Glutamatergic neuron (in vitro differentiated cells): ENCODE data around the gene HOXA10. TPM values are rescaled to one million over a fixed set of nuclear protein-coding genes. Genes with fewer than 3 reads are reported as not detected.

ENCODE experiments used
- DNase-seq: peaks from one replicate; pipeline ENCODE4 v3.0.0; 2022
- H3K27ac Mint-ChIP-seq: one replicate; pipeline ENCODE4 v1.8.0; 2020; ENCODE audit warnings: mild to moderate bottlenecking, mixed read lengths, inconsistent platforms; ENCODE audit not compliant: unreplicated experiment
- H3K27me3 Mint-ChIP-seq: one replicate; pipeline ENCODE4 v1.8.0; 2020; ENCODE audit warnings: mild to moderate bottlenecking, moderate library complexity, mixed read lengths, inconsistent platforms; ENCODE audit not compliant: unreplicated experiment
- H3K36me3 Mint-ChIP-seq: one replicate; pipeline ENCODE4 v1.8.0; 2020; ENCODE audit warnings: mild to moderate bottlenecking, mixed read lengths, inconsistent platforms; ENCODE audit not compliant: unreplicated experiment
- H3K4me1 Mint-ChIP-seq: one replicate; pipeline ENCODE4 v1.8.0; 2020; ENCODE audit warnings: mild to moderate bottlenecking, low read depth, mixed read lengths, inconsistent platforms; ENCODE audit not compliant: unreplicated experiment
- H3K4me3 Mint-ChIP-seq: one replicate; pipeline ENCODE4 v1.8.0; 2020; ENCODE audit warnings: mild to moderate bottlenecking, mixed read lengths, inconsistent platforms; ENCODE audit not compliant: unreplicated experiment
- H3K9me3 Mint-ChIP-seq: one replicate; pipeline ENCODE4 v1.8.0; 2020; ENCODE audit warnings: mild to moderate bottlenecking, moderate library complexity, mixed read lengths, inconsistent platforms; ENCODE audit not compliant: unreplicated experiment
- CTCF ChIP-seq: fragments of 200-600 bp; sonication (generic); IDR thresholded peaks from one replicate; pipeline ENCODE4 v1.5.0; 2021; ENCODE audit not compliant: partially characterized antibody, unreplicated experiment
- long read RNA-seq: library from polyadenylated mRNA; unstranded; transcript quantifications from one replicate; pipeline ENCODE4 v2.0.0, GENCODE V29; 2020; ENCODE audit not compliant: unreplicated experiment
- total RNA-seq: library from RNA; stranded (reverse); fragmentation: NEBNext Ultra II Directional; extraction: Animal tissue kit (Norgen Biotek cat#: 25700); gene quantifications from one replicate; pipeline ENCODE4 v1.2.1, GENCODE V29; 2021; ENCODE audit not compliant: unreplicated experiment

HOXA10 gene
- total RNA-seq: not detected
- long read RNA-seq: 0 reads

GRCh38 chr7:27173956-27174873 lies at the start of gene HOXA10:
HOXA10 (minus strand) TSS chr7:27174320; CDS start chr7:27174306, 14 bp downstream.
- peaks cover 6% of the 10 kb centered on the region for H3K9me3 Mint-ChIP-seq
- no peak for TF ChIP-seq CTCF
- DNase-seq: peak; percentile 19
- no peak within 1 kb of the TSS for H3K4me3 Mint-ChIP-seq
- H3K4me1 Mint-ChIP-seq: no peaks in the 10 kb centered on the region
- H3K27me3 Mint-ChIP-seq: peaks cover 37% of the 10 kb centered on the region
- H3K36me3 Mint-ChIP-seq: peaks cover 4% of the 10 kb centered on the region
- H3K27ac Mint-ChIP-seq: no peak within 1 kb of the TSS

- H3K36me3 Mint-ChIP-seq: no peaks in the 10 kb centered on the region
- peaks cover 1% of the 10 kb centered on the region for H3K4me1 Mint-ChIP-seq
- TF ChIP-seq CTCF: no peak
- no peak for DNase-seq
- no peak overlapping the region for H3K27ac Mint-ChIP-seq
- H3K9me3 Mint-ChIP-seq: peaks cover 2% of the 10 kb centered on the region
- H3K4me3 Mint-ChIP-seq: no peak overlapping the region
- H3K27me3 Mint-ChIP-seq: peaks cover 25% of the 10 kb centered on the region
Observed at GRCh38 chr7:27221201-27221797, 47.2 kb upstream of the HOXA10 start.

GRCh38 chr7:27220440-27220955 lies 46.4 kb upstream of the HOXA10 start:
- no peak for TF ChIP-seq CTCF
- DNase-seq: no peak
- Mint-ChIP-seq H3K36me3 (no peaks in the 10 kb centered on the region), H3K27ac (no peak overlapping the region), H3K27me3 (peaks cover 30% of the 10 kb centered on the region), H3K9me3 (peaks cover 2% of the 10 kb centered on the region), H3K4me3 (no peak overlapping the region), H3K4me1 (peaks cover 1% of the 10 kb centered on the region)

GRCh38 chr7:27219821-27220220 lies 45.7 kb upstream of the HOXA10 start:
- DNase-seq: no peak
- H3K4me3 Mint-ChIP-seq: no peak overlapping the region
- peaks cover 33% of the 10 kb centered on the region for H3K27me3 Mint-ChIP-seq
- no peaks in the 10 kb centered on the region for H3K36me3 Mint-ChIP-seq
- H3K9me3 Mint-ChIP-seq: peaks cover 2% of the 10 kb centered on the region
- no peak overlapping the region for H3K27ac Mint-ChIP-seq
- H3K4me1 Mint-ChIP-seq: no peaks in the 10 kb centered on the region
- no peak for TF ChIP-seq CTCF
